ENCODE results near the gene STX5. TPM values are rescaled to one million over a fixed set of nuclear protein-coding genes. Genes with fewer than 3 reads are reported as not detected.

Gene STX5
- total and polyA plus RNA-seq, 10 of the 15 experiments (the other 5 are each of a cell fraction or from before 2014, with no cell fraction given) = 3.8 to 35.4 (median 27.4) TPM

DNA sequence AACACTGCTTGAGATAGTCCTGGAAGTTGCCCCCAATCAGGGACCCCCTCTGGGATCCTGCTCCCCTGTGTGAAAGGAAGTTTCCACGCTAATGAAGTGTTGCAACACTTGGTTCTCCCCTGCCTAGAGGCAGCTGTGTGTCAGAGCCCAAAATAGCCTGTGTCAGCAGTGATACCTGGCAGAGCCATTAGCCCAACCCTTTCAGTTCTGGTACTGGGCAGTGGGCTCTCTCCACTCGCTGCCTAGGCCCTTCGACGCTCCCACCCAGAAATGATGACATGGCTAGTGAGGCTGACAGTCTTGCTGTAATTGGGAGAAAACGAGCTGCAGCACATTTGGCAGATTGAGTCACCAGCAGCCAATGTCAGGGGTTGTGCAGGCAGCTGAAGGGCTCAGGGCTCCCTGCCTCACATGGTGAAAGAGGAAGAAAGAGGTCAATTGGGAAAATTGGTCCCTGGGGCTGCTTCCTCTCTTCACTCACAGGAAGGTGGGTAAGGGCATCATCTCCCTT is 25.2 kb downstream of the STX5 start (continued):
- TF ChIP-seq TCF7 (IDR thresholded peaks at IDR 0.05; ENCODE audit: borderline replicate concordance) = no peak
- TF ChIP-seq ETV6 (conservative IDR thresholded peaks at IDR 0.05 in 1 of 2, IDR thresholded peaks at IDR 0.05 in 1 of 2; ENCODE audit: borderline replicate concordance in 1 of 2, low read depth in 1 of 2) = no peak
- TF ChIP-seq, protein P1, sequence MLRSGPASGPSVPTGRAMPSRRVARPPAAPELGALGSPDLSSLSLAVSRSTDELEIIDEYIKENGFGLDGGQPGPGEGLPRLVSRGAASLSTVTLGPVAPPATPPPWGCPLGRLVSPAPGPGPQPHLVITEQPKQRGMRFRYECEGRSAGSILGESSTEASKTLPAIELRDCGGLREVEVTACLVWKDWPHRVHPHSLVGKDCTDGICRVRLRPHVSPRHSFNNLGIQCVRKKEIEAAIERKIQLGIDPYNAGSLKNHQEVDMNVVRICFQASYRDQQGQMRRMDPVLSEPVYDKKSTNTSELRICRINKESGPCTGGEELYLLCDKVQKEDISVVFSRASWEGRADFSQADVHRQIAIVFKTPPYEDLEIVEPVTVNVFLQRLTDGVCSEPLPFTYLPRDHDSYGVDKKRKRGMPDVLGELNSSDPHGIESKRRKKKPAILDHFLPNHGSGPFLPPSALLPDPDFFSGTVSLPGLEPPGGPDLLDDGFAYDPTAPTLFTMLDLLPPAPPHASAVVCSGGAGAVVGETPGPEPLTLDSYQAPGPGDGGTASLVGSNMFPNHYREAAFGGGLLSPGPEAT (IDR thresholded peaks at IDR 0.05; ENCODE audit: low read depth) = no peak
- no peak for TF ChIP-seq CUX1 (IDR thresholded peaks at IDR 0.05; ENCODE audit: insufficient replicate concordance, low read depth, low read length)
- no peak for TF ChIP-seq SIX5 (IDR thresholded peaks at IDR 0.05; ENCODE audit: low read depth, low read length, severe bottlenecking)
- TF ChIP-seq RUNX3 (IDR thresholded peaks at IDR 0.05; ENCODE audit: low read length) = no peak
- no peak for TF ChIP-seq MAX (IDR thresholded peaks at IDR 0.05; ENCODE audit: low read depth, low read length)
- TF ChIP-seq MEF2A (IDR thresholded peaks at IDR 0.05; ENCODE audit: insufficient read depth, low read depth, low read length) = no peak
